Measurements from ENCODE around the gene CFAP77.

CFAP77 gene

GRCh38 chr9:132457504-132458236 is 47.7 kb downstream of the CFAP77 start:
- DNase-seq, result no peak

- DNase-seq, result no peak
Observed at GRCh38 chr9:132458432-132458831, 48.4 kb downstream of the CFAP77 start.

GRCh38 chr9:132459661-132460060 is 49.6 kb downstream of the CFAP77 start:
- no peak for DNase-seq

GRCh38 chr9:132460240-132460639 is 50.2 kb downstream of the CFAP77 start:
- no peak for DNase-seq

- DNase-seq, result no peak
Observed at GRCh38 chr9:132461281-132461896, 51.4 kb downstream of the CFAP77 start.

- no peak for DNase-seq
Observed at GRCh38 chr9:132461971-132462370, 52.0 kb downstream of the CFAP77 start.

- DNase-seq, result no peak
Observed at GRCh38 chr9:132464547-132464946, 54.5 kb downstream of the CFAP77 start.

GRCh38 chr9:132465131-132465635 is 55.2 kb downstream of the CFAP77 start:
- DNase-seq, result no peak

- DNase-seq, result peak; percentile 86
Observed at GRCh38 chr9:132472199-132472598, 62.2 kb downstream of the CFAP77 start.

GRCh38 chr9:132472599-132472998 is 62.6 kb downstream of the CFAP77 start:
- DNase-seq, result no peak

- no peak for DNase-seq
Observed at GRCh38 chr9:132474253-132474652, 64.2 kb downstream of the CFAP77 start.

GRCh38 chr9:132478353-132479050 is 68.5 kb downstream of the CFAP77 start:
- DNase-seq, result no peak

GRCh38 chr9:132479733-132480132 is 69.7 kb downstream of the CFAP77 start:
- no peak for DNase-seq

GRCh38 chr9:132481053-132481849 is 71.2 kb downstream of the CFAP77 start:
- DNase-seq, result no peak

- DNase-seq, result no peak
Observed at GRCh38 chr9:132482196-132482813, 72.3 kb downstream of the CFAP77 start.

- DNase-seq, result no peak
Observed at GRCh38 chr9:132485393-132485792, 75.4 kb downstream of the CFAP77 start.

GRCh38 chr9:132486706-132487350 is 76.8 kb downstream of the CFAP77 start:
- DNase-seq, result no peak

- no peak for DNase-seq
Observed at GRCh38 chr9:132487351-132487791, 77.4 kb downstream of the CFAP77 start.

GRCh38 chr9:132487980-132488535 is 78.0 kb downstream of the CFAP77 start:
- DNase-seq, result no peak

- DNase-seq, result no peak
Observed at GRCh38 chr9:132488626-132489025, 78.6 kb downstream of the CFAP77 start.

- no peak for DNase-seq
Observed at GRCh38 chr9:132489536-132489935, 79.5 kb downstream of the CFAP77 start.

- DNase-seq, result no peak
Observed at GRCh38 chr9:132494857-132495256, 84.8 kb downstream of the CFAP77 start.

Measured in NCI-H1436 treated with DMSO at 0.1 percent for 48 hours (cell line).